GM12801 (cell line): ENCODE results near the gene SNUPN.

Experiments
- TF ChIP-seq, protein P1 (sequence below): IDR thresholded peaks from one replicate; pipeline ENCODE4 v1.5.1; 2011; ENCODE audit warnings: control low read depth; ENCODE audit not compliant: insufficient read length; ENCODE audit errors: extremely low read depth

SNUPN gene

DNA sequence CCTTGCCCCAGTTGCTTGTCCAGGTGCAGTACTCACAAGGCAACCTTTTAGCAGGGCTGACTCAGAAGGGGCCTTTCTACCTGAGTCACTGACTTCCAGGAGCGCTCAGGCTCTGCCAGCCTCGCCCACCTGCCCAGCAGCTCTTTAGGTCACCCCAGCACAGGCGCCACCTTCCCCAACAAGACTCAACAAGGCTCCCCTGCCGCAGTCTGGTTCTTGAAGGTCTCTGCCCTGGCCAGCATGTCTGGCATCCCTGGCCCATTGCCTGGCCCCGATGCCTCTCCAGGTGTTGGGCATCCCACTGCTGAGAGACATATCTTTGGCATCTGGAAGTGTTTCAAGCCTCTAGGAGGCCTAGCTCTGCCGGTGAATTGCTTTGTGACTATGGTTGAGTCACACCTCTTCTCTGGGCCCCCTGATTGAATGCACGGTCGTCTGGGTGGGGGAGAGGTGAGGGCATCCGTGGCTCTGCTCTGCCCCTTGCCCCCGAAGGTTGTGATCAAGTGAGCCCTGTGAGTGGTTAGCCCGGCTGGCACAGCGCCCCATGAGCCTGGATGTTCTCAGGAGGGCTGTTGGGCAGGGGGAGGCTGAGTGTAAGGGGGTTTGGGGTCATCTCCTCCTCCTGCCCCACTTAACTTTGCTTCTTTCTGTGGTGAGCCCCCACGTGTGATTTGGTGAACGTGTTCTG is 43.8 kb upstream of the SNUPN start:
- TF ChIP-seq, protein P1, sequence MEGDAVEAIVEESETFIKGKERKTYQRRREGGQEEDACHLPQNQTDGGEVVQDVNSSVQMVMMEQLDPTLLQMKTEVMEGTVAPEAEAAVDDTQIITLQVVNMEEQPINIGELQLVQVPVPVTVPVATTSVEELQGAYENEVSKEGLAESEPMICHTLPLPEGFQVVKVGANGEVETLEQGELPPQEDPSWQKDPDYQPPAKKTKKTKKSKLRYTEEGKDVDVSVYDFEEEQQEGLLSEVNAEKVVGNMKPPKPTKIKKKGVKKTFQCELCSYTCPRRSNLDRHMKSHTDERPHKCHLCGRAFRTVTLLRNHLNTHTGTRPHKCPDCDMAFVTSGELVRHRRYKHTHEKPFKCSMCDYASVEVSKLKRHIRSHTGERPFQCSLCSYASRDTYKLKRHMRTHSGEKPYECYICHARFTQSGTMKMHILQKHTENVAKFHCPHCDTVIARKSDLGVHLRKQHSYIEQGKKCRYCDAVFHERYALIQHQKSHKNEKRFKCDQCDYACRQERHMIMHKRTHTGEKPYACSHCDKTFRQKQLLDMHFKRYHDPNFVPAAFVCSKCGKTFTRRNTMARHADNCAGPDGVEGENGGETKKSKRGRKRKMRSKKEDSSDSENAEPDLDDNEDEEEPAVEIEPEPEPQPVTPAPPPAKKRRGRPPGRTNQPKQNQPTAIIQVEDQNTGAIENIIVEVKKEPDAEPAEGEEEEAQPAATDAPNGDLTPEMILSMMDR = no peak

DNA sequence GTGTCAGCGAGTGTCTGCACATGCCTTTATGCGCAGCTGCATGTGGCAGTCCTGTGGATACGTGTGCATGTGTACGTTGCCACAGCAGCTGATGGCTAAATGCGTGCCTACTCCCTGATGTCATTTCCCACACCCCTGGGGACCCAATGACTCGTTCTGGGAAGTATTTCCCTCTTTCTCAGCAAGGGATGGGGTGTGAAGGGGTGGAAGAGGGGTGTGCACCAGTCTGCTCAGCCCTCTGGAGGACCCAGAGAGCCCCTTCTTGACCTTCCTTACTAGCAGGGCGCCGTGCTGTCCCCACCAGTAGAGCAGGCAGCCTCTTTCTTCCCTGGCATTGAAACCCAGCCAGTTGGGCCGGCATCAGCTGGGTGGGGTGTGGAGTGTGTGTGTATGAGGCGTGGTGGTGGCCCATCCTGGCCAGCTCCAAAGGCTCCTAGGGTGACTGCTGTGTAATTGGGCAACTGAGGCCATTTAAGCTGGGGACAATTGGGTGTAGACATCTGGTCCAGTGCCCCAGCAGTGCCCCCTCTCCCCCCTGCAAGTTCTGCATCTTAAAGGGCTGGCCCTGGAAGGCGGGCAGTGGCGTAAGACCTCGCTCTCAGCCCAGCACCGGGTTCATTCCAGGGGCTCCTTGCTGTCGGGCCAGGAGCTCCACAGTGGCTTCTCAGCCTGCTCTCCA is 41.4 kb upstream of the SNUPN start:
- TF ChIP-seq, protein P1 = no peak

DNA sequence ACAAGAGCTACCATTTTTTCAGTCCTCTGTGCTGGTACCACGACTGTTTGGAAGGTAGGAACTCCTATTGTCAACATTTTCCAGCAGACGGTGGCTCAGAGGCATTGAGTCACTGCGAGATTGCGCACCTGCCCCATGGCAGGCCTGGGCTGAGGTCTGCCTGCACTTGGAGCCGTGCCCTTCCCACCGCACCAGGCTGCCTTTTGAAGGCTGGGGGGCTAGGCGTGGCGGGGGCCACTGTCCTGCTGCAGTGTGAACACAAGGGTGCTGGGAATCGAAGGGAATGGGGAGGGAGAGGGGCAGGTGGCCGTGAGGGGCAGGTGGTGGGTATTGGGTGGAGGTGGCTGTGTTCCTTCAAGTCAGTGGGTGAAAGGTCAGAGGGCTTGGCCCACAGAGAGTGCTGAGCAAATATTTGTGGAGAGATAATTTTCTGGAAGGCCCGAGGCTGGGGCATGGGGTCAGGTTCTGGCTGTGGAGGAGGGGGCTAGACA is 38.5 kb upstream of the SNUPN start:
- TF ChIP-seq, protein P1 = no peak

DNA sequence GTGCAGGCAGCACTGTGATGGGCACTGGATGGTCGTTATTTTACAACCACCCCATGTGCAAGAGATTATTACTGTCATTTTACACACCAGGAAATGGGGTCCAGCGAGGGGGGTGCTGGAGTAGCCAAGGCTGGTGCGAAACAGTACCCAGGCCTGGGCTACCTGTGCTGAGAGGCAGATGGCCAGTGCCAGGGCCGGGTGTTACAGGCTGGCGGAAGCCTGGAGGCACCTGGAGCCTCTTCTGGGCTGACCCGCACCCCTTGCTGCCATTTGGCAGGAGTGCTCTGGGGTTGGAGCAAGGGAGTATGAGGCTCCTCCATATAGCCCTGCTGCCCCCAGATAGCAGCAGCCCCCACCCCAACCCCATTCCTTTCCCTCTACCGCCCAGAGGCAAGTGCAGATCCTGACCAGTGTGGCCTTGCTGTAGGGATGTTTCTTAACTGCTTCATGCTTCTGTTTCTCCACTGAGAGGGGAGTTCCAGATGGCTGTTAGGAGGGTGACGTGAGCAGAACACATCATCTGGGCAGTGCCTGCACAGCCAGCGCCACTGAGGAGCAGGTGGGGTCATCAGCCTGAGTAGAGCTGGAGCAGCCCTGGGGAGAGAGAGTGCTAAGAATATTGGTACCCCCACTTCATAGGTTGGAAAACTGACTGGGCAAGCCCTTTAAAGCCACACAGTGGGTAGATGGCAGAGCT is 37.4 kb upstream of the SNUPN start:
- TF ChIP-seq, protein P1 = no peak

DNA sequence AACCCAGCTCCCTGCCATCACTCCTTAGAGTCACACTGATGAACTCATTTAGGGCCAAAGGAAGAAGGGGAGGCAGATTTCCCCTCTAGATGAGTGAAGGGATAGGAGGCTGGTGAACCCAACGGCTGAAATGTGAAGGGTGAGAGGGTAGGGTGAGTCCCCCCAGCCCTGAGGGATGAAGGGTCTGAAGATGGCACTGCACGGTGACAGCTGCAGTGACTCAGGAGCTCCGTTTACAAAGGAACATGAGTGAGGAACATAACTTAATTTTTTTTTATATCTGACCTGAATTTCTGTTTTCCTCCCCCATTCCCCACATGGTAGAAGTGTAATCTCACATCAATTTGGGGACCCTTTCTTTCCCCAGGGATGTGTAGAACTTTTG is 36.2 kb upstream of the SNUPN start:
- TF ChIP-seq, protein P1 = no peak

DNA sequence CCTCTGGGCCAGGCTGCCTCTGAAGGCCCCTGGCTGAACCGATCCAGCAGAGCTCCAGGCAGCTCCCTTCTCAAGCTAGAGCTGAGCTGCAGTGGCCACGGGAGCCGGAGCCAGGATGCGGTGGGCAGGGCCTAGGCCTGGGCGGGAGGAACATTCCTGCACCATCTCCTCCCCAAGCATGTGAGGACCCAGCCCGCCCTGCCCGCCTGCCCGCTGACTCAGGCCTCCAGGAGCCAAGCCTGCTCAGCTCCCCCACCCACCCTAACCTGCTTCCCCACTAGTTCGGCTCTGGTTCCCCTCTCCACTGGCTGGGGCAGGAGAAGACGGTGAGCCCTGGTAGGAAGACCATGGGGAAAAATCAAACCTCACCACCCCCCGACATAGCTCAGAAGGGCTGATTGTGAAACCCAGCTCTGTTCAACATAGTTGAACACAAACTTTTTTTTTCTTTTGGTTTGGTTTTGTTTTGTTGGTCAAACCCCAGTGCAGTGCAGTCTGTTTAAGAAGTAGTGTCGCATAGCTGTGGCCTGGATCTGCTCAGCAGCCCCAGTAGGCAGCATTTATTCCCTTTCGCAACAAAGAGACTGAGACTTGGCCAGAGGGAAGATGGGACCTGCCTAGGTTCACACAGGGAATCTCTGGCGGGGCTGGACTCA is 35.7 kb upstream of the SNUPN start:
- TF ChIP-seq, protein P1 = no peak

DNA sequence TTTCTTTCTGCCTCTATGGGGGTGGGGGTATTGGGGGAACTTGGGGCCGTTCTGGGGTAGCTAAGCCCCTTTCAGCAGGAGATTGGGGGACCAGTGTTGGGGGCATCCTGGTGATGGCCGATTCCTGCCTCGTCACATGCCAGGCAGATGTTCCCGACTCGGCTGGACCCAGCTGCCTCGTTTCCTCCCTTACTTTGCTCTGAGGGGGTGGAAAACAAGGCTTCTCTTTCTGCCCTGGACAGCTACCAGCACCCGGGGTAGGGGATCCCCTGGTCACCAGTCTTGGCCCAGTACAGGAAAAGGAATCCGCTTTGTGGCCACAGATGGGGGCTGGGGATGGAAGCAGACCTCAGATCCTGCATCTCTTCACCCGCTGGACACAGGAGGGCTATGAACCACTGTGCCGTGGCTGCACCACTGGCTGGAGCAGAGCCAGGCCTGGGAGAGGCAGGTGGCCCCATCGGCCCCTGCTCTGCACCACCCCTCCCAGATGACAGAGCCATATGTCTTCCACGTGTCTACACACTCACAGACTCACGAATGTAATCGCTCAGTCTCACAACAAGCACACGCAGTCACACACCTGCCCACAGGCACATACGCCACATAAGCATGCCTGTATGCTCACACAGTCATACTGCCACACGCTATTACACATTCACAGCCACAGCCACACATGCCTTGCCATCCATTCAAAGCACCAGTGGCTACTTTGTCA is 34.6 kb upstream of the SNUPN start:
- TF ChIP-seq, protein P1 = no peak
